GM19238 (cell line): ENCODE data around the gene TELO2.

Experiments
- DNase-seq: peaks from one replicate; pipeline ENCODE4 v3.0.0; 2011; ENCODE audit warnings: low spot score; ENCODE audit not compliant: insufficient read length

Gene TELO2

DNA sequence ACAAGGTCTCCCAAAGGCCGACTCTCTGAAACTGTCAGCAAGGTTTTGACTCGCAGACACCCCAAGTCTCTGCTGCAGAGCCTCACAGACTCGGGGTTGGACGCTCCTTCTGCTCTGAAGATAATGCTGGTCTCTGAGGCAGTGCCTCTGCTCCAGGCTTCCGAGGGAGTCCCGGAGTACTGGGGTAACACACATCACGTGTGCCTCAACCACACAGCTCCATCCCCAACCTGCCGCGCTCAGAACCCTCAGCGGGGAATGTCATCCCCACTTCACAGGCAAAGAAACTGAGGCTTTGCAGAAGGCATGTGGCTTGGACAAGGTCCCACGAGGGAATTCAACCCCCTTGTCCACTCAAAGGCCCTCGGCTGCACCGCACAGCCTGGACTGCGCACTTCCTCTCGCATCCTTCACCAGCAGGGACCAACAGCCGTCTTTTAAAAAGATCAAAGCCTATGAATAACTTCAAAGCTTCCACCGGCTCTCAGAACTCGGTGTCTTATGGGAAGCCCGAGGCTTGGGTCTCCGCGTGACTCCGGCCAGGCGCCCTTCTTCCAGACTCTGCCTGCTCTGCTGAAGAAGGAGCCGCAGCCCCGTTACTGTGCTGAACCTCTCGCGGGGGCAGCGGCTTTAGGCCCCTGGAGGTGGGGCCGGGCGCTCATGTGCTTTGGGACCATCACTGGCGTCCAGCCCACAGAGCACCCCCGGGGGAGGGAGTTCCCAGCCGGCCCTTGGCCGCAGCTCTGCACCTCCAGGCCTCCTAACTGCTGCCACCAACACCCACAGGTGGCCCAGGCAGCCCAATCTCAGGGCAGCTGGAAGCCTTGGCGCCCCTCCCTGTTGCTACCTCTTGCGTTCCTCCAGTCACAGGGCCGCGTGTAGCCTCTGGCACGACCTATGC is 42.5 kb downstream of the TELO2 start:
- no peak for DNase-seq

DNA sequence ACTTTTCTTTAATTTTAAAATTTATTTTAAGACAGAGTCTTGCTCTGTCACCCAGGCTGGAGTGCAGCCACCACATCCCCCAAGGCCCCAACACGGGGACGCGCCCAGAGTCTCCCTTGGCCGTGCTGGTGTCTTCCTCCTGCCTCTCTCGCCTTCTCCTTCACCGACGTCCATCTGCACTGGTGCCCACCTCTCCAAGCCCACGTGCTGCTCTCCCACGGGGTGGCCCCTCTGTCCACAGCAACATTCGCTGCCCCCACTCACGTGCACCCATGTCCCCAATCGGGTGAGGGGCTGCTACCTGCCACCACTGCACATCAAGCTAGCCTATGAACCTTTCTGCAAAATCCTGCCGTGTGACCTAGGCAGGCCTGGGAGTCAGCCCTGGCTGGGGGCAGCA is 43.4 kb downstream of the TELO2 start:
- no peak for DNase-seq

- no peak for DNase-seq
Measured at GRCh38 chr16:1537138-1537577, 44.0 kb downstream of the TELO2 start.

- no peak for DNase-seq
Measured at GRCh38 chr16:1537763-1538289, 44.7 kb downstream of the TELO2 start.

GRCh38 chr16:1538804-1539520 is 45.8 kb downstream of the TELO2 start:
- DNase-seq: no peak

GRCh38 chr16:1539720-1540555 is 46.8 kb downstream of the TELO2 start:
- DNase-seq: no peak

GRCh38 chr16:1540556-1540855 is 47.3 kb downstream of the TELO2 start:
- DNase-seq: no peak

GRCh38 chr16:1541293-1542165 is 48.4 kb downstream of the TELO2 start:
- no peak for DNase-seq

DNA sequence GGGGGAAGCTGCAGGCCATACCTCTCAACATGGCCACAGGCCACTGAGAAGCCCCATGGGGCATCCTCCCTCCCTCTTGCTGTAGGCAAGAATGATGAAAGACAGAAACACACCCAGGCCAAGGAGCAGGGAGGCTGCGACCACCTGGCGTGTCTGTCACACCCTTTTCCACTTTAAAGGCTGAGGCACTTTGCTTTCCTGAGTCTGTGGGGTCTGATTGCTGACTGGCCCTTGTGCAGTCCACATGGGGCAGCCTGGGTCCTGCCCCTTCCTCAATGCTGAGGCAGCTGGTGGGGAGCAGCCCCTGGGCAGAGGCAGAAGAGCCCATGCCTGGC is 49.0 kb downstream of the TELO2 start:
- no peak for DNase-seq

GRCh38 chr16:1542533-1542932 is 49.4 kb downstream of the TELO2 start:
- no peak for DNase-seq

DNA sequence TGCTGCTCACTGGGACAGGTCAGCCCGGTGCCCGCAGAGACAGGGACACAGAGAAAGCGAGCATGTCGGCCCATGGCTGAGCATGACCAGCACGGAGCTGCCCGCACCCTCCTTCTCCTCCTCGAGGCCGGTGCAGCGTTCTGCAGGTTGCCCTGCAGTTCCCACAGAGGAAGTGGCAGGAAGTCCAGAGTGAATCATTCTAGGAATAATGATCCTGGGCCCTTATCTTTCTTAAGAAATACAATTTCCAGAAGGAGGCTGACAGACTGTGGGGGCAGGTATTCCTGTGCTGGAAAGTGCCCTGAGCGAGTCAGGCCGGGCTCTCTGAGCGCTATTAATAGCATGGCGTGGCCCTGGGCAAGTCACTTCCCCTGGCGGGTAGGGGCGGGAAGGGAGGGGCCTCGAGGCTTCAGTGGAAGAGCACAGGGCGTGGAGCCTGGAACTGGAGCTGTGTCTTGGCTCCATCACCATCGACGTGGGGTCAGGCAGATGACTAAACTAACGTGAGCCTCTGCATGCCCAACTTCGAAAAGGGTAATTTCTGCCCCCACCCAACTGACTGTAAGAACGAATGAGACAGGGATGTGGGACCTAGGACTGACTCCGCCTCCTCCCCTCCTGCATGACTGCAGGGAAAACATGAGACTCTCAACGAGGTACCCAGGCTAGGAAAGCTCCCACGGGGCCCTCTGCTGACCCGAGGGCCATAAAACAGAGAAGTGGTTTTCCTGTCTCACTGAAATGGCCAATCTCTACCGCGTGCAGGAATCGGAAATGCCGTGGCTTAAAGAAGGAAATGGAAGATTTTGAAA is 50.1 kb downstream of the TELO2 start:
- DNase-seq: peak; percentile 65

GRCh38 chr16:1545044-1546040 is 52.2 kb downstream of the TELO2 start:
- DNase-seq: no peak

DNA sequence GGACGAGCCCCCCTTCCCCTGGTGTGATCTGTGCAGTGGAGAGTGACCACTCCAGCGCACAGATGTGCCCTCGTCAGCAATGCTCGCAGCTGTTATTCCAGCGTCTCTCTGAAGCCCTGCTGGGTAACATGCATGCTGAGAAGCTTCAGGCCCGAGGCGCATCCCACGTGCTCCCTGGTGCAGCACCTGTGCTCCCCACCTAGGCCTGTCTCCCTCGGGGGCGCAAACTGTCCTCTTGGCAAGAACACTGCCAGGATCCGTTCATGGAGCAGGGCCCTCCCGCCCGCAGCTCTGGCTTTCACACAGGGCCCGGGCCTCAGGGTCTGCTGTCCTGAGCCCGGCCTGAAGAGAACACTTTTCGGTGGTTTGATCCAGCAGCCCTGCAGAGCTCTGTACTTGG is 53.3 kb downstream of the TELO2 start:
- no peak for DNase-seq

DNA sequence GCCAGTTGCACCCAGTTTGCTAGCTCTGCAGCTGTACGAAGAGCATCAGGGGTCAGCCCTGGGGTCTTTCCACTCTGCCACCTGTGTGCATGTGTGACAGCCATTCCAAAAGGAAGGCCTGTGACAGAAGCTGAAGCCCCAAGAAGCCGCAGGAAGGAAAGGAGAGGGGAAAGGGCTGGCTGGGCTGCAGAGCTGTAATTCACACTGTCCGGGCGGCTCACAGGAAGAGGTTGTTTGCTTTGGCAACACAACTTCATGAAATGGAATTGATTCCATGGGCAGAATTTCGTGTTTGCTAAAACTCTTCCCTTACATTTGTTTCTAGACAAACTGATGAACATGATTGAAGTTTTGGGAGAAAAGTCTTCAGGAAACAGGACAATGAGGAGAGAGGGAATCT is 55.1 kb downstream of the TELO2 start:
- DNase-seq: no peak

DNA sequence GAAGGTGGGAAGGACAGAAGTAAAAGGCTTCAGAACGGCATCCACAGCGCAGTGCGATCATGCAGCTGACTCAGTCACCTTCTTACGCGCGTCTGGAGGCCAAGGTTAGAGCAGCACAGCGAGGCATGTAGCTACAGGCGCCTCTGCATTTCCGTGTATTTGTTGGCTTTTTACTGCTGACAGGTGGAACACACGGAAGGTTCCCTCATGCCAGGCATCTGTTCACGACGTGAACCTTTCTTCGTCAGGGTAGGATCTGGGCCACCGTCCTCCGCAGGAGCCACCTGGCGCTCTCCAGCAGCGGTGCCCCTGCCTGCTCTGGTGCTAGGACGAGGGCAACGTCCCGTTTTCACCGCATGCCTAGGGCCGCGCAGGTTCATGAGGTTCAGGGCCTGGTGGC is 55.6 kb downstream of the TELO2 start:
- no peak for DNase-seq

- no peak for DNase-seq
Measured at GRCh38 chr16:1550069-1550468, 56.9 kb downstream of the TELO2 start.

GRCh38 chr16:1550696-1551095 is 57.5 kb downstream of the TELO2 start:
- no peak for DNase-seq

DNA sequence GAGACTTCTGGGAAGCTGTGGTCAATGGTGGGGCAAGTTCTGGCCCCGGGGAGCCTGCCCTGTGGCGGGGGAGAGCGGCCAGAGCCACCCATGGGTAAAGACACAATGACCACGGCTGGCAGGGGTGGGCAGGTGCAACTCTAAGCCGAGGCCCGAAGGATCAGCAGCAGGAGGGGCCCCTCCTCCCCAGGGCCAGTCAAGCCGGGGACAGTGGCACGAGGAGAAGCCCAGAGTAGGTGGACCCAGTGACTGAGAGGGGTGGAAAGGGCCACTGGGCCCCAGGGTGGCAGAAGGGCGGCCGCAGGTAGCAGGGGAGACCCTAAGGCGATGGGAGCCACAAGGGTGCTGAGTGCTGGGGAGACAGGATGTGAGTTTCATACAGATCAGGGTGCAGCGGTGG is 58.0 kb downstream of the TELO2 start:
- DNase-seq: no peak

DNA sequence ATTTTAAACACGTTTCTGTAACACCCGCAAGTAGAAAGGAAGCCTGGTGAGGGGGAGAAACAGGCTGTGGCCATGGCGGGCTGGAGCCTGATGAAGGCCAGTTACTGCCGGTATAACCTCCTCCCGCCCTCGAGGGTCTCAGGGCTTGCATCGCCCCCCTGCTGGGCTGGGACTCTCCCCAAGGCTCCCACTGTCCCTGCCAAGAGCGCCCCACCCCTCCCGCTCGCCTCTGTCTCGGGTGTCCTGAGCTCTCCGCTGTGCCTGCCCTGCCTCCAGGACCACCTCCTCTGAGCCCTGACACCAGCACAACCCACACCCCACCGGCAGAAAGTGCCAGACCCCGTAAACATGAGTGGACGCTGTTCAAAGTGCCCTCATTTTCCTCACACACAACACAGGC is 59.0 kb downstream of the TELO2 start:
- no peak for DNase-seq
